NB4 (cell line): ENCODE measurements around the gene CRIP3.

Experiments used
- POLR2A ChIP-seq: IDR thresholded peaks from 2 replicates; pipeline ENCODE4 v1.6.1; 2011; ENCODE audit warnings: mild to moderate bottlenecking; ENCODE audit not compliant: insufficient read length; ENCODE audit errors: extremely low read depth
- TF ChIP-seq, protein P1 (sequence below): IDR thresholded peaks from one replicate; pipeline ENCODE4 v1.5.1; 2012; ENCODE audit warnings: low read depth, low read length

- TF ChIP-seq, protein P1, sequence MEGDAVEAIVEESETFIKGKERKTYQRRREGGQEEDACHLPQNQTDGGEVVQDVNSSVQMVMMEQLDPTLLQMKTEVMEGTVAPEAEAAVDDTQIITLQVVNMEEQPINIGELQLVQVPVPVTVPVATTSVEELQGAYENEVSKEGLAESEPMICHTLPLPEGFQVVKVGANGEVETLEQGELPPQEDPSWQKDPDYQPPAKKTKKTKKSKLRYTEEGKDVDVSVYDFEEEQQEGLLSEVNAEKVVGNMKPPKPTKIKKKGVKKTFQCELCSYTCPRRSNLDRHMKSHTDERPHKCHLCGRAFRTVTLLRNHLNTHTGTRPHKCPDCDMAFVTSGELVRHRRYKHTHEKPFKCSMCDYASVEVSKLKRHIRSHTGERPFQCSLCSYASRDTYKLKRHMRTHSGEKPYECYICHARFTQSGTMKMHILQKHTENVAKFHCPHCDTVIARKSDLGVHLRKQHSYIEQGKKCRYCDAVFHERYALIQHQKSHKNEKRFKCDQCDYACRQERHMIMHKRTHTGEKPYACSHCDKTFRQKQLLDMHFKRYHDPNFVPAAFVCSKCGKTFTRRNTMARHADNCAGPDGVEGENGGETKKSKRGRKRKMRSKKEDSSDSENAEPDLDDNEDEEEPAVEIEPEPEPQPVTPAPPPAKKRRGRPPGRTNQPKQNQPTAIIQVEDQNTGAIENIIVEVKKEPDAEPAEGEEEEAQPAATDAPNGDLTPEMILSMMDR: no peak
- no peak for TF ChIP-seq POLR2A
Measured at GRCh38 chr6:43274127-43274915, 34.3 kb downstream of the CRIP3 start.
